HL-60 (cell line): ENCODE measurements around the gene STH.

Experiments
- CTCF ChIP-seq: IDR thresholded peaks from one replicate; pipeline ENCODE4 v1.5.1; 2011; ENCODE audit warnings: low read length, control low read depth, inconsistent platforms; ENCODE audit not compliant: insufficient read depth
- POLR2AphosphoS5 ChIP-seq: IDR thresholded peaks from 2 replicates; pipeline ENCODE4 v1.6.1; 2012; ENCODE audit warnings: low read depth

DNA sequence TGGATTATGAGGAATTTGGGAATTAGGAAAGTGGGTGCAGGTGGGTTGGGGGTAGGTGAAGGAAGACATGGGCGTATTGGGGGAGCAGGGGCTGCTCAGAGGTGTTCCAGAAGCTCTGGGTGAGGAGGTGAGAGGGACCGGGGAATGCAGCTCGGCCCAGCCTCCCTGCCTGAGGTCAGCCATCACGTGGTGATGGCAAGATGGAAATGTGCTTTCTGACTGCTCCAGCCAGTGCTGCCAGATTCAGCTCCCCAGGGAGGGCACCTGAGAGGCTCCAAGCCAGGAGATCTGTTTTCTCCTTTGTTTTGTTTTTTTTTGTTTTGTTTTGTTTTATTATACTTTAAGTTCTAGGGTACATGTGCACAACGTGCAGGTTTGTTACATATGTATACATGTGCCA lies 35.2 kb upstream of the STH start:
- TF ChIP-seq CTCF (no peak), POLR2AphosphoS5 (no peak)
